ENCODE data around the gene PDIA5. TPM values are rescaled to one million over a fixed set of nuclear protein-coding genes. Genes with fewer than 3 reads are reported as not detected.

Gene PDIA5
- total RNA-seq, 1 experiment from 2014 or later = 24.3 TPM

DNA sequence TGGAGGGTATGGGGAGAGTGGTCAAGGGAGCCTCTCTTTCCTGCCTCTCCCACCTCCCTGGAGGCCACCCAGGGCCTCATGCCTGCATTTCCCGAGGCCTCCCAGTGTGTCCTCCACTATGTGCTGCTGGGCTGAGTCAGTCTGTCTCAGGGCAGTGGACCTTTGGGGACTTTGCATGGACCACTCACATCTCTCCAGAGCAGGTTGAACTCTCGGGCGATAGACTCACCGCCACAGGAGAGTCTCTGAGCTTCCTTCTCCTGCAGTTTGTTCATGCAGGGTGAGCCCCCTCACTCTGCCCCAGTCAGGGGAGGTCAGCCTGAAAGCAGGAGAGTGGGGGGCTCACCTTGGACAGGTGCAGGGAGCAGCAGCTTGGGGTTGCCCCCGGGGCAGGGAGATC lies 74.5 kb downstream of the PDIA5 start:
- H2AK5ac ChIP-seq (ENCODE audit: insufficient read length, low read length) = no peak overlapping the region
- H3T11ph ChIP-seq (ENCODE audit: low read length) = no peak overlapping the region
- DNase-seq = no peak
- TF ChIP-seq, protein P1, sequence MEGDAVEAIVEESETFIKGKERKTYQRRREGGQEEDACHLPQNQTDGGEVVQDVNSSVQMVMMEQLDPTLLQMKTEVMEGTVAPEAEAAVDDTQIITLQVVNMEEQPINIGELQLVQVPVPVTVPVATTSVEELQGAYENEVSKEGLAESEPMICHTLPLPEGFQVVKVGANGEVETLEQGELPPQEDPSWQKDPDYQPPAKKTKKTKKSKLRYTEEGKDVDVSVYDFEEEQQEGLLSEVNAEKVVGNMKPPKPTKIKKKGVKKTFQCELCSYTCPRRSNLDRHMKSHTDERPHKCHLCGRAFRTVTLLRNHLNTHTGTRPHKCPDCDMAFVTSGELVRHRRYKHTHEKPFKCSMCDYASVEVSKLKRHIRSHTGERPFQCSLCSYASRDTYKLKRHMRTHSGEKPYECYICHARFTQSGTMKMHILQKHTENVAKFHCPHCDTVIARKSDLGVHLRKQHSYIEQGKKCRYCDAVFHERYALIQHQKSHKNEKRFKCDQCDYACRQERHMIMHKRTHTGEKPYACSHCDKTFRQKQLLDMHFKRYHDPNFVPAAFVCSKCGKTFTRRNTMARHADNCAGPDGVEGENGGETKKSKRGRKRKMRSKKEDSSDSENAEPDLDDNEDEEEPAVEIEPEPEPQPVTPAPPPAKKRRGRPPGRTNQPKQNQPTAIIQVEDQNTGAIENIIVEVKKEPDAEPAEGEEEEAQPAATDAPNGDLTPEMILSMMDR (conservative IDR thresholded peaks at IDR 0.05) = no peak
- no peak overlapping the region for H3K23ac ChIP-seq (ENCODE audit: insufficient read length, low read depth, low read length)
- H3K36me3 Mint-ChIP-seq (ENCODE audit: insufficient read depth in 1 of 3, low read depth in 3 of 3) = peaks cover 11 to 21% (median 20%) of the 10 kb centered on the region in 3 experiments
- H3K27ac Mint-ChIP-seq = no peak overlapping the region; a peak in 1 of 7 replicates
- no peaks in the 10 kb centered on the region for H3K9me3 ChIP-seq (ENCODE audit: control insufficient read depth, low read depth, low read length)
- no peak overlapping the region for H4K8ac ChIP-seq (replicated peaks; ENCODE audit: insufficient read length, low read depth, low read length)
- H3K4me1 ChIP-seq (ENCODE audit: insufficient read depth, low read length) = peaks cover 10% of the 10 kb centered on the region
- no peak overlapping the region for H2BK15ac ChIP-seq (ENCODE audit: low read depth, low read length)
- no peak overlapping the region for H3K56ac ChIP-seq (ENCODE audit: insufficient read length, low read depth, low read length)
- peaks cover 26 to 33% of the 10 kb centered on the region in 2 experiments for H3K4me1 Mint-ChIP-seq
- no peak overlapping the region for H3K4ac ChIP-seq (ENCODE audit: low read depth, low read length)
- H4K20me1 ChIP-seq (ENCODE audit: control insufficient read depth, insufficient read depth, insufficient read length) = no peaks in the 10 kb centered on the region
- no peak overlapping the region; the same call in 1 of the 2 replicates for H3K14ac ChIP-seq (ENCODE audit: insufficient read depth, low read length)
- no peak overlapping the region for H2BK120ac ChIP-seq (ENCODE audit: low read depth, low read length, poor library complexity, severe bottlenecking)
- WGBS (ENCODE audit: extremely low coverage, insufficient read length, low lambda C conversion rate) = no CpG with 5 or more reads among the region's 5 CpGs
- no peak overlapping the region for H3K27ac ChIP-seq (ENCODE audit: insufficient read length, low read depth, low read length)
- H3K79me1 ChIP-seq (ENCODE audit: insufficient read depth, low read depth, low read length, poor library complexity, severe bottlenecking) = no peaks in the 10 kb centered on the region
- no peak overlapping the region for H2AFZ ChIP-seq (ENCODE audit: low read length)
- no peak overlapping the region for H4K91ac ChIP-seq (ENCODE audit: insufficient read length, low read depth, low read length)
- H3K27me3 Mint-ChIP-seq (ENCODE audit: low read depth) = no peaks in the 10 kb centered on the region
- no peaks in the 10 kb centered on the region for H3K79me2 ChIP-seq (ENCODE audit: insufficient read depth, low read length)
- no peaks in the 10 kb centered on the region for H3K27me3 ChIP-seq (ENCODE audit: insufficient read depth, low read length)
- H4K5ac ChIP-seq (ENCODE audit: insufficient read length, low read depth, low read length) = no peak overlapping the region
- no peak overlapping the region for H2BK20ac ChIP-seq (ENCODE audit: low read depth, low read length, poor library complexity, severe bottlenecking)
- H3K23me2 ChIP-seq (ENCODE audit: insufficient read length, low read depth, low read length, poor library complexity, severe bottlenecking) = no peaks in the 10 kb centered on the region
- no peak overlapping the region for H2BK5ac ChIP-seq (ENCODE audit: insufficient read length, low read length)
- H2BK12ac ChIP-seq (ENCODE audit: insufficient read length, low read depth, low read length) = no peak overlapping the region
- H3K9me3 Mint-ChIP-seq = no peaks in the 10 kb centered on the region
- H3K18ac ChIP-seq (ENCODE audit: insufficient read length, low read depth, low read length) = no peak overlapping the region
- H3K4me2 ChIP-seq (ENCODE audit: insufficient read depth, insufficient read length, low read length) = no peak overlapping the region
- no peak overlapping the region for H3K4me3 Mint-ChIP-seq
- no peak overlapping the region for H3K9ac ChIP-seq (ENCODE audit: extremely low read depth, insufficient read length, low read length)

All from H9 (cell line).